IgD-negative memory B cell (primary cell): ENCODE data around the gene KLHL9. TPM values are rescaled to one million over a fixed set of nuclear protein-coding genes. Genes with fewer than 3 reads are reported as not detected.
A peak's percentile ranks its signal among the peaks of the same experiment; 100 is the strongest.
"Not testable (repeated sequence)": the region's sequence is repeated elsewhere in the genome, so short reads cannot be mapped to it uniquely, and the experiment has no call there.

Experiments used
- H3K27ac Mint-ChIP-seq, 3 donors: one replicate each; pipeline ENCODE4 v1.8.0; 2020 to 2022; ENCODE audit warnings: mild to moderate bottlenecking in 3 of 3, mixed read lengths in 3 of 3, moderate library complexity in 1 of 3
- H3K27me3 Mint-ChIP-seq: one replicate; pipeline ENCODE4 v1.8.0; 2021; ENCODE audit warnings: mixed read lengths
- H3K36me3 Mint-ChIP-seq: one replicate; pipeline ENCODE4 v1.8.0; 2020; ENCODE audit warnings: mild to moderate bottlenecking, mixed read lengths
- H3K4me1 Mint-ChIP-seq, 3 donors: one replicate each; pipeline ENCODE4 v1.8.0; 2020 to 2022; ENCODE audit warnings: mixed read lengths in 3 of 3, mild to moderate bottlenecking in 1 of 3
- H3K4me3 Mint-ChIP-seq, 4 donors: one replicate each; pipeline ENCODE4 v1.8.0; 2020 to 2022; ENCODE audit warnings: mild to moderate bottlenecking in 4 of 4, mixed read lengths in 4 of 4, moderate library complexity in 3 of 4
- H3K9me3 Mint-ChIP-seq, 3 donors: one replicate each; pipeline ENCODE4 v1.8.0; 2020 to 2021; ENCODE audit warnings: mixed read lengths in 3 of 3, mild to moderate bottlenecking in 1 of 3
- polyA plus RNA-seq: library from polyadenylated mRNA; unstranded; fragments of 300-500 nt; fragmentation: Illumina TruSeq; gene quantifications from one replicate; pipeline ENCODE4 v1.2.3, GENCODE V29; 2021

Gene KLHL9, protein sequence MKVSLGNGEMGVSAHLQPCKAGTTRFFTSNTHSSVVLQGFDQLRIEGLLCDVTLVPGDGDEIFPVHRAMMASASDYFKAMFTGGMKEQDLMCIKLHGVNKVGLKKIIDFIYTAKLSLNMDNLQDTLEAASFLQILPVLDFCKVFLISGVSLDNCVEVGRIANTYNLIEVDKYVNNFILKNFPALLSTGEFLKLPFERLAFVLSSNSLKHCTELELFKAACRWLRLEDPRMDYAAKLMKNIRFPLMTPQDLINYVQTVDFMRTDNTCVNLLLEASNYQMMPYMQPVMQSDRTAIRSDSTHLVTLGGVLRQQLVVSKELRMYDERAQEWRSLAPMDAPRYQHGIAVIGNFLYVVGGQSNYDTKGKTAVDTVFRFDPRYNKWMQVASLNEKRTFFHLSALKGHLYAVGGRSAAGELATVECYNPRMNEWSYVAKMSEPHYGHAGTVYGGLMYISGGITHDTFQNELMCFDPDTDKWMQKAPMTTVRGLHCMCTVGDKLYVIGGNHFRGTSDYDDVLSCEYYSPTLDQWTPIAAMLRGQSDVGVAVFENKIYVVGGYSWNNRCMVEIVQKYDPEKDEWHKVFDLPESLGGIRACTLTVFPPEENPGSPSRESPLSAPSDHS
- 8.4 TPM for polyA plus RNA-seq

- Mint-ChIP-seq H3K4me3 (peak within 1 kb of the TSS; percentile 92 to 98 (median 97)), H3K36me3 (peaks cover 1% of the 10 kb centered on the region), H3K9me3 (no peaks in the 10 kb centered on the region), H3K27me3 (peaks cover 1% of the 10 kb centered on the region), H3K27ac (peak within 1 kb of the TSS; percentile 85 to 91 (median 91)), H3K4me1 (peaks cover 35 to 47% (median 40%) of the 10 kb centered on the region in 3 donors)
Observed at GRCh38 chr9:21334701-21335632, at the start of gene KLHL9. TSS of gene KLHL9 (minus strand) at chr9:21335404. CDS start at chr9:21334859, 545 bp downstream.

- Mint-ChIP-seq H3K27ac (peak overlapping the region in 1 of 3 donors; percentile 30), H3K4me1 (peaks cover 14 to 29% (median 26%) of the 10 kb centered on the region in 3 donors), H3K27me3 (peaks cover 18% of the 10 kb centered on the region), H3K4me3 (peak overlapping the region in 1 of 4 donors; percentile 27), H3K36me3 (peaks cover 3% of the 10 kb centered on the region), H3K9me3 (peaks cover 0 to 3% (median 0%) of the 10 kb centered on the region in 3 donors)
Observed at GRCh38 chr9:21383627-21384026, 48.4 kb upstream of the KLHL9 start.

GRCh38 chr9:21381448-21382339 is 46.5 kb upstream of the KLHL9 start:
- peaks cover 14 to 29% (median 21%) of the 10 kb centered on the region in 3 donors for H3K4me1 Mint-ChIP-seq
- H3K36me3 Mint-ChIP-seq, result no peaks in the 10 kb centered on the region
- peak overlapping the region; percentile 37 to 82 (median 80) for H3K27ac Mint-ChIP-seq
- H3K4me3 Mint-ChIP-seq, result peak overlapping the region in 3 of 4 donors; percentile 4 to 65 (median 58)
- H3K27me3 Mint-ChIP-seq, result peaks cover 16% of the 10 kb centered on the region
- peaks cover 0 to 3% (median 0%) of the 10 kb centered on the region in 3 donors for H3K9me3 Mint-ChIP-seq

DNA sequence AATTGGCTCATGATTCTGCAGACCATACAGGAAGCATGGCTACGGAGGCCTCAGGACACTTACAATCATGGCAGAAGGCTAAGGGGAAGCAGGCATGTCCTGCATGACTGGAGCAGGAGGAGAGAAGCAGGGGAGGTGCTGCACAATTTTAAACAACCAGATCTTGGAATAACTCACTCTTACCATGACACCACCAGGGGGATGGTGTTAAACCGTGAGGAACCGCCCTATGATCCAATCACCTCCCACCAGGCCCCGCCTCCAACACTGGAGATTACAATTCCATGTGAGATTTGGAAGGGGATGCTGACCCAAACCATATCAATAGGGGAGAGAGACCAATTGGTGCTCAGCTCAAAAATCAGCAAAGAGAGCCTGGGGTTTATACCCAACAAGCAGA is 36.3 kb upstream of the KLHL9 start:
- not testable (repeated sequence) for H3K4me3 Mint-ChIP-seq, H3K9me3 Mint-ChIP-seq, H3K36me3 Mint-ChIP-seq, H3K4me1 Mint-ChIP-seq, H3K27ac Mint-ChIP-seq
- peaks cover 13% of the 10 kb centered on the region for H3K27me3 Mint-ChIP-seq

GRCh38 chr9:21367957-21368356 is 32.8 kb upstream of the KLHL9 start, which contains the start of gene IFNA13:
TSS of gene IFNA13 (minus strand) at chr9:21368057. CDS start at chr9:21368010, 47 bp downstream.
- no peaks in the 10 kb centered on the region for H3K9me3 Mint-ChIP-seq
- peaks cover 6% of the 10 kb centered on the region for H3K36me3 Mint-ChIP-seq
- H3K4me3 Mint-ChIP-seq, result peak within 1 kb of the TSS in 1 of 4 donors; percentile 17
- peaks cover 10% of the 10 kb centered on the region for H3K27me3 Mint-ChIP-seq
- peaks cover 2 to 8% (median 7%) of the 10 kb centered on the region in 3 donors for H3K4me1 Mint-ChIP-seq
- peak within 1 kb of the TSS in 1 of 3 donors; percentile 43 for H3K27ac Mint-ChIP-seq

DNA sequence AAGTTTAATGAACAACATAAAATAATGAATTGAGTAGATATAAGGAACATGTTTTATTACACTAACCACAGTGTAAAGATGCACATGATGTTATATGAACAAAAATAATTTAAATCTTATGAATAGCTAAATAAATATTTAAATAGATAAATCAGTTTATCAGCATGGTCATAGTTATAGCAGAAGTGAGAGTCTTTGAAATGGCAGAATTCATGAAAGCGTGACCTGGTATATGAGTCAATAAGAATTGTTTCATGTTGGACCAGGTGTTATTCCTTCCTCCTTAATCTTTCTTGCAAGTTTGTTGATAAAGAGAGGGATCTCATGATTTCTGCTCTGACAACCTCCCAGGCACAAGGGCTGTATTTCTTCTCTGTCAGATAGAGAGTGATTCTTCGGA is 32.0 kb upstream of the KLHL9 start:
- H3K36me3 Mint-ChIP-seq, H3K9me3 Mint-ChIP-seq, H3K4me1 Mint-ChIP-seq, H3K4me3 Mint-ChIP-seq: not testable (repeated sequence)
- Mint-ChIP-seq H3K27me3 (peaks cover 13% of the 10 kb centered on the region), H3K27ac (peak overlapping the region in 1 of 3 donors; percentile 43)

- Mint-ChIP-seq H3K4me3 (no peak overlapping the region), H3K27ac (no peak overlapping the region), H3K4me1 (peaks cover 9 to 20% (median 19%) of the 10 kb centered on the region in 3 donors), H3K27me3 (peaks cover 13% of the 10 kb centered on the region), H3K36me3 (peaks cover 2% of the 10 kb centered on the region), H3K9me3 (no peaks in the 10 kb centered on the region)
Observed at GRCh38 chr9:21362287-21362686, 27.1 kb upstream of the KLHL9 start.

GRCh38 chr9:21357479-21358460 is 22.6 kb upstream of the KLHL9 start:
- Mint-ChIP-seq H3K36me3 (peaks cover 7% of the 10 kb centered on the region), H3K9me3 (peaks cover 0 to 6% (median 1%) of the 10 kb centered on the region in 3 donors), H3K27ac (peak overlapping the region in 1 of 3 donors; percentile 80), H3K4me3 (peak overlapping the region in 2 of 4 donors; percentile 38 to 58), H3K27me3 (peaks cover 8% of the 10 kb centered on the region), H3K4me1 (peaks cover 8 to 15% (median 14%) of the 10 kb centered on the region in 3 donors)

GRCh38 chr9:21350787-21351186 is 15.6 kb upstream of the KLHL9 start, which contains the start of gene IFNA6:
TSS of gene IFNA6 (minus strand) at chr9:21350887. CDS start at chr9:21350887, 0 bp downstream.
- Mint-ChIP-seq H3K27me3 (peaks cover 25% of the 10 kb centered on the region), H3K36me3 (peaks cover 5% of the 10 kb centered on the region), H3K27ac (no peak within 1 kb of the TSS), H3K4me3 (no peak within 1 kb of the TSS), H3K9me3 (peaks cover 1 to 6% (median 4%) of the 10 kb centered on the region in 3 donors), H3K4me1 (no peaks in the 10 kb centered on the region)

- peaks cover 35% of the 10 kb centered on the region for H3K27me3 Mint-ChIP-seq
- H3K36me3 Mint-ChIP-seq, result no peaks in the 10 kb centered on the region
- H3K4me3 Mint-ChIP-seq, result no peak overlapping the region
- H3K27ac Mint-ChIP-seq, result no peak overlapping the region
- peaks cover 0 to 5% (median 4%) of the 10 kb centered on the region in 3 donors for H3K4me1 Mint-ChIP-seq
- peaks cover 0 to 5% (median 4%) of the 10 kb centered on the region in 3 donors for H3K9me3 Mint-ChIP-seq
Observed at GRCh38 chr9:21348430-21348970, 13.3 kb upstream of the KLHL9 start.

GRCh38 chr9:21340735-21341134 is 5.5 kb upstream of the KLHL9 start:
- H3K4me1 Mint-ChIP-seq, result peaks cover 2 to 9% (median 8%) of the 10 kb centered on the region in 3 donors
- no peak overlapping the region for H3K4me3 Mint-ChIP-seq
- H3K9me3 Mint-ChIP-seq, result peaks cover 0 to 4% (median 2%) of the 10 kb centered on the region in 3 donors
- no peaks in the 10 kb centered on the region for H3K36me3 Mint-ChIP-seq
- H3K27me3 Mint-ChIP-seq, result peaks cover 36% of the 10 kb centered on the region
- no peak overlapping the region for H3K27ac Mint-ChIP-seq

- H3K9me3 Mint-ChIP-seq, result no peaks in the 10 kb centered on the region
- H3K4me3 Mint-ChIP-seq, result peak overlapping the region in 3 of 4 donors; percentile 65 to 98 (median 97)
- peaks cover 6% of the 10 kb centered on the region for H3K27me3 Mint-ChIP-seq
- H3K27ac Mint-ChIP-seq, result peak overlapping the region; percentile 7 to 91 (median 85)
- H3K4me1 Mint-ChIP-seq, result peaks cover 31 to 41% (median 33%) of the 10 kb centered on the region in 3 donors
- no peaks in the 10 kb centered on the region for H3K36me3 Mint-ChIP-seq
Observed at GRCh38 chr9:21336457-21336856, 1.3 kb upstream of the KLHL9 start.
